Dedifferentiated amniotic fluid mesenchymal stem cell (primary cell): Measurements from ENCODE around the gene SOX4.

Source experiments
- DNase-seq: peaks from one replicate; pipeline ENCODE4 v3.0.0-alpha.2; 2016; ENCODE audit errors: extremely low spot score

The SOX4 gene

DNA sequence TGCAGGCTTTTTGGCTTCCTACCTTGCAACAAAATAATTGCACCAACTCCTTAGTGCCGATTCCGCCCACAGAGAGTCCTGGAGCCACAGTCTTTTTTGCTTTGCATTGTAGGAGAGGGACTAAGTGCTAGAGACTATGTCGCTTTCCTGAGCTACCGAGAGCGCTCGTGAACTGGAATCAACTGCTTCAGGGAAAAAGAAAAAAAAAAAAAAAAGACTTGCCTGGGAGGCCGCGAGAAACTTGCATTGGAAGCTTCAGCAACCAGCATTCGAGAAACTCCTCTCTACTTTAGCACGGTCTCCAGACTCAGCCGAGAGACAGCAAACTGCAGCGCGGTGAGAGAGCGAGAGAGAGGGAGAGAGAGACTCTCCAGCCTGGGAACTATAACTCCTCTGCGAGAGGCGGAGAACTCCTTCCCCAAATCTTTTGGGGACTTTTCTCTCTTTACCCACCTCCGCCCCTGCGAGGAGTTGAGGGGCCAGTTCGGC is 420 bp downstream of the SOX4 start:
- DNase-seq = no peak

GRCh38 chr6:21594416-21595281 is 1.1 kb downstream of the SOX4 start:
- DNase-seq = peak; percentile 47

DNA sequence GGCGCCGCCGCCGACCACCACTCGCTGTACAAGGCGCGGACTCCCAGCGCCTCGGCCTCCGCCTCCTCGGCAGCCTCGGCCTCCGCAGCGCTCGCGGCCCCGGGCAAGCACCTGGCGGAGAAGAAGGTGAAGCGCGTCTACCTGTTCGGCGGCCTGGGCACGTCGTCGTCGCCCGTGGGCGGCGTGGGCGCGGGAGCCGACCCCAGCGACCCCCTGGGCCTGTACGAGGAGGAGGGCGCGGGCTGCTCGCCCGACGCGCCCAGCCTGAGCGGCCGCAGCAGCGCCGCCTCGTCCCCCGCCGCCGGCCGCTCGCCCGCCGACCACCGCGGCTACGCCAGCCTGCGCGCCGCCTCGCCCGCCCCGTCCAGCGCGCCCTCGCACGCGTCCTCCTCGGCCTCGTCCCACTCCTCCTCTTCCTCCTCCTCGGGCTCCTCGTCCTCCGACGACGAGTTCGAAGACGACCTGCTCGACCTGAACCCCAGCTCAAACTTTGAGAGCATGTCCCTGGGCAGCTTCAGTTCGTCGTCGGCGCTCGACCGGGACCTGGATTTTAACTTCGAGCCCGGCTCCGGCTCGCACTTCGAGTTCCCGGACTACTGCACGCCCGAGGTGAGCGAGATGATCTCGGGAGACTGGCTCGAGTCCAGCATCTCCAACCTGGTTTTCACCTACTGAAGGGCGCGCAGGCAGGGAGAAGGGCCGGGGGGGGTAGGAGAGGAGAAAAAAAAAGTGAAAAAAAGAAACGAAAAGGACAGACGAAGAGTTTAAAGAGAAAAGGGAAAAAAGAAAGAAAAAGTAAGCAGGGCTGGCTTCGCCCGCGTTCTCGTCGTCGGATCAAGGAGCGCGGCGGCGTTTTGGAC is 2.0 kb downstream of the SOX4 start:
- DNase-seq = no peak

GRCh38 chr6:21596145-21596948 is 2.8 kb downstream of the SOX4 start:
- DNase-seq = no peak

DNA sequence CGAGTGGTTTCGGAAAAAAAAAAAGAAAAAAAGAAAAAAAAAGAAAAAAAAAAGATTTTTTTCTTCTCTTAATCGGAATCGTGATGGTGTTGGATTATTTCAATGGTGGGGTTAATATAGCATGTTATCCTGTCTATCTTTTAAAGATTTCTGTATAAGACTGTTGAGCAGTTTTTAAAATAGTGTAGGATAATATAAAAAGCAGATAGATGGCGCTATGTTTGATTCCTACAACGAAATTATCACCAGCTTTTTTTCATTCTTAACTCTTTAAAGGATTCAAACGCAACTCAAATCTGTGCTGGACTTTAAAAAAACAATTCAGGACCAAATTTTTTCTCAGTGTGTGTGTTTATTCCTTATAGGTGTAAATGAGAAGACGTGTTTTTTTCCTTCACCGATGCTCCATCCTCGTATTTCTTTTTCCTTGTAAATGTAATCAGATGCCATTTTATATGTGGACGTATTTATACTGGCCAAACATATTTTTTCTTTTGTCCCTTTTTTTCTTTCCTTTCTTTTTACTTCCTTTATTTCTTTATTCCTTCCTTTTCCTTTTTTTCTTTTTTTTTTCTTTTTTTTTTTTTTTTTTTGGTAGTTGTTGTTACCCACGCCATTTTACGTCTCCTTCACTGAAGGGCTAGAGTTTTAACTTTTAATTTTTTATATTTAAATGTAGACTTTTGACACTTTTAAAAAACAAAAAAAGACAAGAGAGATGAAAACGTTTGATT is 3.6 kb downstream of the SOX4 start:
- peak; percentile 75 for DNase-seq

DNA sequence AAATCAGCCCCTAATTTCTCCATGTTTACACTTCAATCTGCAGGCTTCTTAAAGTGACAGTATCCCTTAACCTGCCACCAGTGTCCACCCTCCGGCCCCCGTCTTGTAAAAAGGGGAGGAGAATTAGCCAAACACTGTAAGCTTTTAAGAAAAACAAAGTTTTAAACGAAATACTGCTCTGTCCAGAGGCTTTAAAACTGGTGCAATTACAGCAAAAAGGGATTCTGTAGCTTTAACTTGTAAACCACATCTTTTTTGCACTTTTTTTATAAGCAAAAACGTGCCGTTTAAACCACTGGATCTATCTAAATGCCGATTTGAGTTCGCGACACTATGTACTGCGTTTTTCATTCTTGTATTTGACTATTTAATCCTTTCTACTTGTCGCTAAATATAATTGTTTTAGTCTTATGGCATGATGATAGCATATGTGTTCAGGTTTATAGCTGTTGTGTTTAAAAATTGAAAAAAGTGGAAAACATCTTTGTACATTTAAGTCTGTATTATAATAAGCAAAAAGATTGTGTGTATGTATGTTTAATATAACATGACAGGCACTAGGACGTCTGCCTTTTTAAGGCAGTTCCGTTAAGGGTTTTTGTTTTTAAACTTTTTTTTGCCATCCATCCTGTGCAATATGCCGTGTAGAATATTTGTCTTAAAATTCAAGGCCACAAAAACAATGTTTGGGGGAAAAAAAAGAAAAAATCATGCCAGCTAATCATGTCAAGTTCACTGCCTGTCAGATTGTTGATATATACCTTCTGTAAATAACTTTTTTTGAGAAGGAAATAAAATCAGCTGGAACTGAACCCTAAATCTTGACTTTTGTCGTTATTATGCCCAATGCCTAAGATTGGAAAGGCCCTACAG is 4.5 kb downstream of the SOX4 start:
- DNase-seq = no peak

DNA sequence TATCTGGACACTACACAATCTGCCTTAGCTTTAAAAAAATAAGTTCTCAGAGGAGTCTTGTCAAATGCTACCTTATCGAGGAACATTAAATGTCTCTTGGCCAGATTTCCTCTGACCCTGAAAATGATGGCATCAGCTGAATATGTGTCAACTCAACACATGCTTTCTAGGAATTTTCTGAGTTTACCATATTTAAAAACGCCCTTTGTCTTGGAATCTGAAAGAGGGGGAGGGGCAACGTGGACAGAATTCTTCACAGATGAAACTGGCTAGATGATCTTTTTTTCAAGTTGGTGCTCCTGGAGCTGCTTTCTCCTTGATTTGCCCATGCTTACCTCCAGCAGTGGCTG is 5.1 kb downstream of the SOX4 start:
- DNase-seq = no peak

DNA sequence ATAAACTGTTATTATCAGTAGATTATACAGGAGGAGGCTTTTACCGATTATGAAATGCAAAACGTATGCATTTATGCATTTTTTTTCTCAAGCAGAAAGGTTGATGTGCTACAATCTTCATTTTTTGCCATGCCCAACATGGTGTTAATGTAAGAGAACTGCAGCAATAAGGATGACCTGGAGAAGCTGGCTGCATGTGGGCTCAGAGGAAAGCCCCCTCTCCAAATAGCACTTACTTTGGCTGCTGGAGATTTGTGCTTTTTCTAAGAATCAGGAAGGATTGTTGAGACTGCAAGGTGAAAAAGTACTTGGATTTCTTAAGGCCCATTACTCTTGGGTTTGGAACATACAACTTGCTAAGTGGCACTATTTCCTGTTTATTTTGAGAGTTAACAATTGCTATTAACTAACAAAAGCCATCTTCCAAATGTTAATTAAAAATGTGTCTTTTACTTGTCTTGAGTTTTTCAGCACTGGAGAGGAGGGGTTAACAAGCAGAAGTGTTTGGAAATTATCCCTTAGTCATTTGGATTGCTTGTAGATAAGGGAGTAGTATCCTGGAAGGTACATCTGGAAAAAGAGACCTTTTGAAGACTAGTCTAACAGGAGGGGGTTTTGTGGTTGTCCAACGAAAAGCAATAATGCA is 5.6 kb downstream of the SOX4 start:
- DNase-seq = no peak

- DNase-seq = no peak
Observed at GRCh38 chr6:21601339-21601923, 7.9 kb downstream of the SOX4 start.

- no peak for DNase-seq
Observed at GRCh38 chr6:21601932-21602390, 8.4 kb downstream of the SOX4 start.

- DNase-seq = no peak
Observed at GRCh38 chr6:21603082-21603952, 9.8 kb downstream of the SOX4 start.

DNA sequence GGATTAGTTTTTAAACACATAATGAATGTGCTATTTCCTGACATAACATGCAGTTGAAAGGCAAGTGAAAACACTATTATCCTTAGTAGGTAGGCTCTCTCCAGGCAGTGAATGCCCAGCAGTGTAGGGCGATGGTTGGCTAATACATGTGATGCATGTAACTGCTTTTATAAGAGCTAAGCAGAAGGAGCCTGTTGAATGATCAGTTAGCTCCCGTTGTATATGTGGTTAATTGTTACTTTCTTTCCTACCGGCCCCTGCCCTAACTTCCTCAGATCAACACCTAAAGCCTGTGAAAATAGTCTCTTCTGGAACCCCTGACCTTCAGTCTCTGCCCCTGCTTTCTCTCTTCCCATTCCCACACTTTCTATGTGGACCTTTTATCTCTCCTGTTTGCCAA is 10.5 kb downstream of the SOX4 start:
- no peak for DNase-seq

DNA sequence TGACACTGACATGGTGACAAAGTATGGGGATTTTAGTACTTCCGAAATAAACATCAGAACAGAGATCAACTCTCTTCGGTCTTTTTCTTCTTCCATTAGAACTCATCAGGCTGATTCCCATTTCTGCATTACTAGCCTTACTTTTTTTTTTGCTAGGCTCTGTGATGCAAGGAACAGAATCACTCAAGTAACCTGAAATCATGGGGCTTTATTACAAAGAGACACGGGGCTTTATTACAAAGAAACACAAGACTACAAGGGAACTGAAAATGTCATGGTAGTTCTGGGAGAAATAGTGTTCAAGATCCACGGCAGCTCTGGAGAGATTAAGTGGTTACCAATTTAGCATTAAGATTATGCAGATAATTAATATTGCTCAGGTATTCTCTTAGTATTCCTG is 11.6 kb downstream of the SOX4 start:
- no peak for DNase-seq

GRCh38 chr6:21608601-21609000 is 15.1 kb downstream of the SOX4 start:
- no peak for DNase-seq

GRCh38 chr6:21609881-21610329 is 16.4 kb downstream of the SOX4 start:
- no peak for DNase-seq

GRCh38 chr6:21610341-21610740 is 16.8 kb downstream of the SOX4 start:
- no peak for DNase-seq

GRCh38 chr6:21611485-21611884 is 17.9 kb downstream of the SOX4 start:
- no peak for DNase-seq

- DNase-seq = no peak
Observed at GRCh38 chr6:21612067-21612745, 18.7 kb downstream of the SOX4 start.
